OCI-LY1 (cell line): ENCODE measurements around the gene KRT39.

Experiments
- CTCF ChIP-seq: fragments of 200-600 bp; sonication (generic), shearing (Covaris generic); IDR thresholded peaks from 2 replicates; pipeline ENCODE4 v1.5.1; 2017; ENCODE audit warnings: mild to moderate bottlenecking, antibody characterized with exemption, low read length, moderate library complexity, mixed read lengths
- EZH2 ChIP-seq: fragments of 200-600 bp; sonication (generic), shearing (Covaris generic); IDR thresholded peaks from 2 replicates; pipeline ENCODE4 v1.8.0; 2017; ENCODE audit warnings: borderline replicate concordance, mixed run types, mild to moderate bottlenecking, antibody characterized with exemption, low read length, moderate library complexity, mixed read lengths

DNA sequence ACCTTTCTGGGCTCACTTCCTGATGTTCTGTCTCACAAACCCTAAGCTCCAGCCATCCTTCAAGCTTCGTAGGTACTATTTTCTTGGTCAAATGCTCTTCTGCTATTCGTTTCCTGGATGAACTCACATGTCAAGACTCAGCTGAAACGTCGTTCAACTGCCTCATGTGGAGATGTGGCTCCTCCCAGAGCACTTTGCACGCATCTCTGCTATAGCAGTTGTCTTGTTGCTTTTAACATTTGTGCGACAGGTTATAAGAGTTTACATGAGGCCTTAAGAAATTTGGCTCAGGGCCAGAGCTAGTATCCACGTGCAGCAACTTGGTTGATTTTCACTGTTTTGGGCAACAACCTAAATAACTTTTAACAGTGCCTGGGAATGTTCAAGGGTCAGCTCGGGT lies 20.2 kb upstream of the KRT39 start:
- no peak for TF ChIP-seq CTCF
- TF ChIP-seq EZH2 = no peak
